Endodermal cell (in vitro differentiated cells): ENCODE data around the gene WASF2. TPM values are rescaled to one million over a fixed set of nuclear protein-coding genes. Genes with fewer than 3 reads are reported as not detected.

ENCODE experiments used
- DNase-seq: peaks from one replicate; pipeline ENCODE4 v3.0.0-alpha.2; 2017
- H3K27ac ChIP-seq: 2 replicates; pipeline ENCODE4 v1.5.1; 2013; ENCODE audit warnings: mild to moderate bottlenecking, low read depth, low read length, moderate library complexity
- H3K27me3 ChIP-seq: 2 replicates; pipeline ENCODE4 v1.6.1; 2013; ENCODE audit warnings: mild to moderate bottlenecking, low read length, moderate library complexity; ENCODE audit not compliant: insufficient read depth, control insufficient read depth, poor library complexity, severe bottlenecking
- H3K36me3 ChIP-seq: 2 replicates; pipeline ENCODE4 v1.7.0; 2013; ENCODE audit warnings: mild to moderate bottlenecking, low read length, moderate library complexity; ENCODE audit not compliant: control insufficient read depth, insufficient read depth
- H3K4me1 ChIP-seq: one replicate; pipeline ENCODE4 v1.7.0; 2013; ENCODE audit warnings: low read length; ENCODE audit not compliant: control insufficient read depth, insufficient read depth
- H3K4me3 ChIP-seq: 2 replicates; pipeline ENCODE4 v1.5.1; 2013; ENCODE audit warnings: mild to moderate bottlenecking, low read length, moderate library complexity
- H3K9ac ChIP-seq: 2 replicates; pipeline ENCODE4 v1.6.1; 2013; ENCODE audit warnings: mild to moderate bottlenecking, low read length, moderate library complexity; ENCODE audit not compliant: poor library complexity, severe bottlenecking; ENCODE audit errors: extremely low read depth
- H3K9me3 ChIP-seq: 2 replicates; pipeline ENCODE4 v1.6.1; 2013; ENCODE audit warnings: mild to moderate bottlenecking, low read length, moderate library complexity; ENCODE audit not compliant: control insufficient read depth
- H3K27ac Mint-ChIP-seq: 2 replicates; pipeline ENCODE4 v1.8.0; 2020; ENCODE audit warnings: mixed read lengths
- H3K27me3 Mint-ChIP-seq: 2 replicates; pipeline ENCODE4 v1.8.0; 2021; ENCODE audit warnings: mild to moderate bottlenecking, mixed read lengths; ENCODE audit not compliant: insufficient read depth
- H3K36me3 Mint-ChIP-seq: 2 replicates; pipeline ENCODE4 v1.8.0; 2020; ENCODE audit warnings: low read depth, mixed read lengths
- H3K4me1 Mint-ChIP-seq: 2 replicates; pipeline ENCODE4 v1.8.0; 2020; ENCODE audit warnings: mixed read lengths
- H3K4me3 Mint-ChIP-seq: 2 replicates; pipeline ENCODE4 v1.8.0; 2020; ENCODE audit warnings: mild to moderate bottlenecking, moderate library complexity, mixed read lengths
- H3K9me3 Mint-ChIP-seq: 2 replicates; pipeline ENCODE4 v1.8.0; 2020; ENCODE audit warnings: mild to moderate bottlenecking, mixed read lengths
- WGBS, 2 experiments: methylation state at CpG; one replicate each; pipeline versions ENCODE4 v1.1.5 to v1.1.7; 2013; ENCODE audit warnings: missing lambda C conversion rate in 2 of 2, mixed read lengths in 1 of 2; ENCODE audit not compliant: insufficient coverage in 1 of 2, insufficient read length in 1 of 2; 5-methylcytosine and 5-hydroxymethylcytosine counted together
- total RNA-seq, 2 donors: library from RNA; stranded (reverse); fragmentation: NEBNext Ultra II Directional in 1 of 2; extraction: Animal tissue kit (Norgen Biotek cat#: 25700) in 1 of 2; gene quantifications; 2 replicates in 1 of 2; 3 replicates in 1 of 2; pipeline ENCODE4 v1.2.1, GENCODE V29; 2021
- TF ChIP-seq, protein P1 (sequence below): fragments of 200-600 bp; sonication (generic); conservative IDR thresholded peaks from 2 replicates; pipeline ENCODE4 v1.5.0; 2021; ENCODE audit warnings: antibody characterized with exemption, mild to moderate bottlenecking

WASF2 gene
- total RNA-seq, 2 donors from 2014 or later, result 90.0 to 98.8 TPM

DNA sequence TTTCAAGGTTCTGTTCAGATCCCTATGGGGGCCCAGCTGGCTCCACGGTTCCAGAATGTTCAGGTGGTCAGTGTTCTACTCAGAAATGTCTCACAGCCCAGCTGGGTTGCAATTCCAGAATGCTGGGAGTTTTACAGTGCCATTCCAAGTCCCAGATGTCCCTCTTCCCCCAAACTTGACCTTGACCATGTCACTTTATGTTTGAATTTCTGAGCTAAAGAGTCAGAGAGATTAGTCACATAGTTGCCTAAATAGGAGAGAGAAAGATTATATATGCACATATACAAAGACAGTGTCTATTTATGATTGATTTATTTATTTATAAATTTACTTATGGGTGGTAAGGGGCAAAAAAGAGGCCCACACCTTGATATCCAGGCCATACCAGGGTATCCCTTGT is 95.0 kb downstream of the WASF2 start:
- TF ChIP-seq, protein P1, sequence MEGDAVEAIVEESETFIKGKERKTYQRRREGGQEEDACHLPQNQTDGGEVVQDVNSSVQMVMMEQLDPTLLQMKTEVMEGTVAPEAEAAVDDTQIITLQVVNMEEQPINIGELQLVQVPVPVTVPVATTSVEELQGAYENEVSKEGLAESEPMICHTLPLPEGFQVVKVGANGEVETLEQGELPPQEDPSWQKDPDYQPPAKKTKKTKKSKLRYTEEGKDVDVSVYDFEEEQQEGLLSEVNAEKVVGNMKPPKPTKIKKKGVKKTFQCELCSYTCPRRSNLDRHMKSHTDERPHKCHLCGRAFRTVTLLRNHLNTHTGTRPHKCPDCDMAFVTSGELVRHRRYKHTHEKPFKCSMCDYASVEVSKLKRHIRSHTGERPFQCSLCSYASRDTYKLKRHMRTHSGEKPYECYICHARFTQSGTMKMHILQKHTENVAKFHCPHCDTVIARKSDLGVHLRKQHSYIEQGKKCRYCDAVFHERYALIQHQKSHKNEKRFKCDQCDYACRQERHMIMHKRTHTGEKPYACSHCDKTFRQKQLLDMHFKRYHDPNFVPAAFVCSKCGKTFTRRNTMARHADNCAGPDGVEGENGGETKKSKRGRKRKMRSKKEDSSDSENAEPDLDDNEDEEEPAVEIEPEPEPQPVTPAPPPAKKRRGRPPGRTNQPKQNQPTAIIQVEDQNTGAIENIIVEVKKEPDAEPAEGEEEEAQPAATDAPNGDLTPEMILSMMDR, result no peak
- no peak overlapping the region for H3K27ac ChIP-seq

GRCh38 chr1:27394282-27394658 is 95.7 kb downstream of the WASF2 start:
- Histone ChIP-seq H3K9ac (no peak overlapping the region), H3K27me3 (no peaks in the 10 kb centered on the region), H3K4me3 (no peak overlapping the region), H3K4me1 (peaks cover 7% of the 10 kb centered on the region), H3K36me3 (no peaks in the 10 kb centered on the region), H3K27ac (no peak overlapping the region), H3K9me3 (no peaks in the 10 kb centered on the region)
- 94 to 97% methylated on average over 9 of the region's 9 CpGs for WGBS, 2 experiments
- H3K4me1 Mint-ChIP-seq, result peaks cover 24% of the 10 kb centered on the region
- no peaks in the 10 kb centered on the region for H3K9me3 Mint-ChIP-seq
- TF ChIP-seq, protein P1, result no peak
- no peaks in the 10 kb centered on the region for H3K36me3 Mint-ChIP-seq
- no peak for DNase-seq
- no peak overlapping the region for H3K27ac Mint-ChIP-seq
- H3K27me3 Mint-ChIP-seq, result no peaks in the 10 kb centered on the region
- H3K4me3 Mint-ChIP-seq, result no peak overlapping the region

More for the DNA sequence above, 95.0 kb downstream of the WASF2 start:
- H3K36me3 ChIP-seq, result no peaks in the 10 kb centered on the region
- Mint-ChIP-seq H3K27me3 (no peaks in the 10 kb centered on the region), H3K27ac (peak overlapping the region; percentile 81), H3K4me3 (no peak overlapping the region), H3K9me3 (no peaks in the 10 kb centered on the region), H3K4me1 (peaks cover 30% of the 10 kb centered on the region), H3K36me3 (no peaks in the 10 kb centered on the region)
- no peak overlapping the region for H3K4me3 ChIP-seq
- H3K9ac ChIP-seq, result no peak overlapping the region
- no peaks in the 10 kb centered on the region for H3K9me3 ChIP-seq
- H3K27me3 ChIP-seq, result no peaks in the 10 kb centered on the region
- DNase-seq, result no peak
- whole genome bisulfite sequencing, 2 experiments, result 89 to 100% methylated on average over 1 of the region's 1 CpG
- peaks cover 9% of the 10 kb centered on the region for H3K4me1 ChIP-seq

GRCh38 chr1:27393641-27394281 is 96.2 kb downstream of the WASF2 start:
- TF ChIP-seq, protein P1, result no peak

More at GRCh38 chr1:27393641-27394281, 96.2 kb downstream of the WASF2 start:
- H3K4me3 ChIP-seq, result no peak overlapping the region
- H3K9me3 Mint-ChIP-seq, result no peaks in the 10 kb centered on the region
- peaks cover 7% of the 10 kb centered on the region for H3K4me1 ChIP-seq
- DNase-seq, result peak; percentile 53
- no peak overlapping the region for H3K9ac ChIP-seq
- no peak overlapping the region for H3K27ac ChIP-seq
- no peaks in the 10 kb centered on the region for H3K27me3 Mint-ChIP-seq
- H3K27me3 ChIP-seq, result no peaks in the 10 kb centered on the region
- WGBS, 2 experiments, result 95 to 98% methylated on average over 10 to 18 of the region's 18 CpGs
- peak overlapping the region; percentile 85 for H3K4me3 Mint-ChIP-seq
- H3K4me1 Mint-ChIP-seq, result peaks cover 18% of the 10 kb centered on the region
- H3K27ac Mint-ChIP-seq, result no peak overlapping the region
- no peaks in the 10 kb centered on the region for H3K36me3 Mint-ChIP-seq
- H3K36me3 ChIP-seq, result no peaks in the 10 kb centered on the region
- H3K9me3 ChIP-seq, result no peaks in the 10 kb centered on the region
